ENCODE data around the gene TMEM255B.

Gene TMEM255B

DNA sequence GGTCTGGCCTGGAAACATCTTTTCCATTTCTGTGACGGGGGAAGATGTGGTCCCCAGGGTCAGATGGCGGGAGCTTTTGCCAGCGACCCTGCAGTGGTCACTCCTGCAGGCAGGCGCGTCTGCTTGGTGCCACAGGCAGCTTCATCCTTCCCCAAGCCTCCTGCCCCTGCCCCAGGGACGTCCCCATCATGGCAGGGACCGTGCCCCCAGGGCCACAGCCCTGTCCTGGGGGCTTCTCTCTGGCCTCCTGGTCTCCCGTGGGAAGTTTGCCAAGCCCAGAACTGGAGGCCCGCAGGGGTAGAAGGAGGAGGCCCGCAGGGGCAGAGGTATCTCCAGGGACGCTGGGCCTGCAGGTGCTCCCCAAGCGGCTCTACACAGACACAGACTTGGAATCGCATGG is 47.5 kb downstream of the TMEM255B start:
- no peak for DNase-seq

DNA sequence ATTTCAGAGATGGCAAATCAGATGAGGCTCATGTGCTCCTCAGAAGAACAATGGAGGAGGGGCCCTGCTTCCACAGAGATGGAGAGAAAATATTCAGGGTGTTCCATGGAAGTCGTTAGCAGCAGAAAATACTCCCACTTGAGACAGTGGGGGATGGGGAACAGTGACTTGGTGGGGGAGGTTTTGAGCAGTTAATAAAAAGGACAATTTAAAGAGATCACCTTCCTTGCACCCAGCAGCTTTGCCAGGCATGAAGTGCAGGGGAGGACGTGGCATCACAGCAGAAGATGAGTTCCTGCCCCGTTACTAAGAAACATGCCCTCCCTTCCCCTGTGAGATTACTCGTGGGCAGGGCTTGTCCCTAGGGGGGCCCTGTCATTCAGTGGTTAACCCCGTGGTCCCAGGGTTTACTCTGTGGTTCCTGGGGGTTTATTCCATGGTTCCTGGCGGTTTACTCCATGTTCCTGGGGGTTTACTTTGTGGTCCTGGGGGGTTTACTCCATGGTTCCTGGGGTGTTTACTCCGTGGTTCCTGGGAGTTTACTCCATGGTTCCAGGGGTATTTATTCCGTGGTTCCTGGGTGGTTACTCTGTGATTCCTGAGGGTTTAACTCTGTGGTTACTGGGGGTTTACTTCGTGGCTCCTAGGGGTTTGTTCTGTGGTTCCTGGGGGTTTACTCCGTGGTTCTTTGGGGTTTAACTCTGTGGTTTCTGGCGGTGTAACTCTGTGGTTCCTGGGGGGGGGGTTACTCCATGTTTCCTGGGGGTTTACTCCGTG is 49.2 kb downstream of the TMEM255B start:
- DNase-seq = no peak

DNA sequence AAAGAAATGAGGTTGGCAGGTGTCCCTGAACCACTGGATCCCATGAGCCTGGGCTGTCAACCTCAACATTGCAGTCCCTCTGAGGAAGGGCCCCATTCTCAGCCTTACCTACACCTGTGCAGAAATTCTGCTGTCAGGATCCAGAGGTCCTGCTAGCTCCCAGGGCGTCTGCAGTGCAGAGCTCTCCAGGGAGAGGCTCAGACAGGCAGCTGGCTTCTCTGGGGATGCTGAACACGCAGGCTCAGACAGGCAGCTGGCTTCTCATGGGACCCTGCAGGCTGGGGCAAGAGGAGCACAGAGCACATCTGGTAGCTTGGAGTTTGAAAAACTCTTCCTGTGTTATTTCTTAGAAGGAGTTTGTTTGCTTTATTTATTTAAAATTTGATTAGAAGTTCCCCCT is 50.9 kb downstream of the TMEM255B start:
- DNase-seq = no peak

DNA sequence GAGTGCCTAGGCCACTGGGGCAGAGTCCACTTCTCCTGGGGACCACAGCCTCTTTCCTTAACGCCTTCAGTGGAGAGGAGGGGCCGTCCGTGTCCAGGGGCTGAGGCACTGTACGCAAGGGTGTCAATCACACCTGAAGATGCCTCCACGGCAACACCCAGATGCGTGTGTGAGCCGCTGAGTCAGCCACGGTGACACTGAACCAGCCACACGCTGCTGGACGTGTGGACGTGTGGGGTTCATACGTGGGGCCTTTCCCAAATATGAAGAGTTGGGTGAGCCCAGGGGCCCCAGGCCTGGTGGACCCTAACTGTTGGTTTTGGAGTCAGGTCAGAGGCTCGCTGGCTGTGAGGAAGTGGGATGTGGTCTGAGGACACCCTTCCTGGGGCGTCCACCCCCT is 51.6 kb downstream of the TMEM255B start:
- no peak for DNase-seq

DNA sequence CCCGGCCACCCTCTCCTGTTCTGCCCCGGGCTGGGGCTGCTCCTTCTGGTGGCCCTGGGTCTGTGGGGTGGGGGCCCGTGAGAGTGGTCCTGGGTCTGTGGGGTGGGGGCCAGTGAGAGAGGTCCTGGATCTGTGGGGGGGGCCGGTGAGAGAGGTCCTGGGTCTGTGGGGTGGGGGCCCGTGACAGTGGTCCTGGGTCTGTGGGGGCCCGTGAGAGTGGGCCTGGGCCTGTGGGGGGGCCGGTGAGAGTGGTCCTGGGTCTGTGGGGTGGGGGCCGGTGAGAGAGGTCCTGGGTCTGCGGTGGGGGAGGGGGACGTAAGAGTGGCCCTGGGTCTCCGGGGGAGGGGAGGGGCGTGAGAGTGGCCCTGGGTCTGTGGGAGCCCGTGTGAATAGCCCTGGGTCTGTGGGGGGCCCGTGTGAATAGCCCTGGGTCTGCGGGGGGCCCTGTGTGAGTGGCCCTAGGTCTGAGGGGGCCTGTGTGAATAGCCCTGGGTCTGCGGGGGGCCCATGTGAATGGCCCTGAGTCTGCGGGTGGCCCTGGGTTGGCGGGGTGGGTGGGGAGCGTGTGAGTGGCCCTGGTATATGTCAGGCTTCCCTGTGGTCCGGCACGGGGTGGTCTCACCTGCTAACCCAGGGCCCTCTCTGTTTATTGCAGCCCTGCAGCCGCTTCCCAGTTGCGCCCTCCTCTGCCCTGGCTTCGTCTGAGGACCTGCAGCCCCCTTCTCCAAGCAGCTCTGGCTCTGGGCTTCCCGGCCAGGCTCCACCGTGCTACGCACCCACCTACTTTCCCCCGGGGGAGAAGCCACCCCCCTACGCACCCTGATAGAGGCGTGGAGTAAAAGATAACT is 52.3 kb downstream of the TMEM255B start:
- DNase-seq = no peak

DNA sequence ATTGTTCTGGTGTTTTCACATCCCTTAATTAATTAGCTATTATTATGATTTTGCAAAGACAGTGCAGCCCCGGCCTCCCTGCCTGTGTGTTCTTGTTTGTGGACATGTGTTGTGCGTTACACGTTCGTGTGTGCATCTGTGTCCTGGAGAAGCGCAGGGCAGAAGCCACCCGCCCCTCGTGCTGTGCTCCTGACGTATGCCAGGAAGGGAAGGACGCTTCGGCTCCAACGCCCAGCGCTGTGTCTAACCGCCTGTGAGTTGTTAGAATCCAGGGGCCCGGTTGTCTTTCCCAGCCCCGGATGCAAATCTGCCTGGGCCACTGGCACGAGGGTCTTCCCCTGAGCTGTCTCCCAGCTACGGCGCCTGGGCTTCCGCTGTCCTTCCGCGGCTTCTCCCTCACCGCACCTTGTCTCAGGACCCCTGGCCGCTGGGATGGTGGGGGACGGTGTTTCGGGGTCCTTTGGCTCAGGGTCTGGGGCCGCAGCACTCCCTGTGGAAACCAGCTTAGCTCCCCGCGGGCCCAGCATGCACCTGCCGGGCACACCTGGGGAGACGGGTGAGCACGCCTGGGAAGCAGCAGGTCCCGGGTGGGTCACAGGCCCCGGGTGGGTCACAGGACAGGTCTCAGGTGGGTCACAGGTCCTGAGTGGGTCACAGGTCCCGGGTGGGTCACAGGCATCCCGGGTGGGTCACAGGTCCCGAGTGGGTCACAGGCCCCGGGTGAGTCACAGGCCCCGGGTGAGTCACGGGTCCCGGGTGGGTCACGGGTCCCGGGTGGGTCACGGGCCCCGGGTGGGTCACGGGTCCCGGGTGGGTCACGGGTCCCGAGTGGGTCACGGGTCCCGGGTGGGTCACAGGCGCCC is 53.4 kb downstream of the TMEM255B start:
- DNase-seq = no peak

DNA sequence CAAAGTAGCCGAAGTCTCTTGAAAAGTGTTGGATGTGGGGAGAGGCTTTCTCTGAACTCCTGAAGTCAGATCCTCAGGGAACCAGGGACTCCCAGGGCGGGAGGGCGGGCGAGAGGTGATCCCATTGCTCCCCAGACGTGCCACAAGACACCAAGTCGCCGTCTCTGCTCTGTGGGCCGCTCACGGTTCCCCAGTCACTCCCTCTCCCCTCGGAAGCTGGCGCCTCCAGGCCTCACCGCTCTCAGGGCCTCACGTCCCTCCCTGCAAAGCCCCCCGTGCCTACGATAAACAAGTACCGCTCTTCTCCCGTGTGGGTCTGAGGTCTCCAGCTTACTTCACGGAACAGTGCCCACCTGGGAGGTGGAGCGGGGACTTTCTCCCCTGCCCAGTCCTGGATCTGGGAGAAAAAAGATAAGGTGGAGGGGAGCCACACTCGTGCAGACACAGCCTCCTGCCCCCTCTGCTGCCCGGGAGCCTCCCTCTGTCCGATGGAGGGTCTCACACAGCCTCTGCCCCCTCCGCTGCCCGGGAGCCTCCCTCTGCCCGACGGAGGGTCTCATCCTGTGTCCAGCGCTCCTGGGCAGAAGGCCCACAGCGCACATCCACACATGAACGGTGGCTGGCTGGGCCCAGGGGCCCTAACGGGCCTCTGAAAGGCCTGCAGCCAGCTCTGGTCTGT is 54.2 kb downstream of the TMEM255B start:
- no peak for DNase-seq

DNA sequence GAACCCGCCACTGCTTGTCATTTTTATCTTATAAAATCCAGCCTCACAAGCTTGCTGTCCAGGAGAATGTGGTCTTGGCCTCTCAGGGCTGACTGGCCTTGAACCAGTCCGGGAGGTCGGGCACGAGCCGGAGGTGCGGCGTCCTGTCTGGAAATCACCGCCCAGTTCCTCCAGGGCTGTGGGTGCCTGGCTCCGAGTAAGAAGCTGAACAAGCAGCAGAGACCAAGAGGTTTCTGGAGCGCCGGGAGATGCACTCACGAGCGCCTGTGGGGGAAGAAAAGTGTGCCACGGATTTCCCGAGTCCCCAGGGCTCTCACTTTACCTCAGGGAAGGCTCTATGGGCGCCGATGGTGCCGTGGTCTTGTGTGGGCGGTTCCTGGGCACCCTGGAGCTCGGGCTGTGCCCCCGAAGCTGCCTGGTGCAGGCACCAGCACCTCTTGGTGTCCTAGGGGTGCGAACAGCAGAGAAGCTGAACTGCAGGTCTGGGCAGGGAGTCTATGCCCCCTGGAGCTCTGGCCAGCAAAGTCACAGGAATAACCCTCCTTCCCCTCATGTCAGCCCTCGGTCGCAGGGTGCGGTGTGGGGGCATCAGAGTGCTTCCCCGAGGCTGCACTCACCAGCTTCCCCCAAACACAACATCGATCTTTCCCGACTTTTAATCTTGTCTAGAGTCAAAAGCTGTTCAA is 54.9 kb downstream of the TMEM255B start:
- no peak for DNase-seq

DNA sequence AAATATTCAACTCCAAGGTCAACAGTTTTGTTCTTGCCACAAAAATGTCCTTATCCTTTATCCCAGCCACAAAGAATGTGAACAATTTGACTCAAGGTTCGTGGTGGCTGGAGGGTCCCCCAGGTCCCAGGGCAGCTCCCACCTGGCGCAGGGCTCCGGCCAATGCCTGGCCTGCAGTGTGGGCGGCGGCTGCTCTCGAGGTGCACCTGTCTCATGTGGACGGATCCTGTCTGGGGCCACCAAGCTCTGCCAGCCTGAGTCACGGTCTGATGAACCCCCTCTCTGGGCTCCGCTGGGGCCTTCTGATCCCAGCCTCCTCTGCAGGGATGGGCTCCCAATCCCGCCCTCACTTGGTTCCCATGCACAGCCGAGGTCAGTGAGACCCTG is 55.4 kb downstream of the TMEM255B start:
- DNase-seq = no peak

DNA sequence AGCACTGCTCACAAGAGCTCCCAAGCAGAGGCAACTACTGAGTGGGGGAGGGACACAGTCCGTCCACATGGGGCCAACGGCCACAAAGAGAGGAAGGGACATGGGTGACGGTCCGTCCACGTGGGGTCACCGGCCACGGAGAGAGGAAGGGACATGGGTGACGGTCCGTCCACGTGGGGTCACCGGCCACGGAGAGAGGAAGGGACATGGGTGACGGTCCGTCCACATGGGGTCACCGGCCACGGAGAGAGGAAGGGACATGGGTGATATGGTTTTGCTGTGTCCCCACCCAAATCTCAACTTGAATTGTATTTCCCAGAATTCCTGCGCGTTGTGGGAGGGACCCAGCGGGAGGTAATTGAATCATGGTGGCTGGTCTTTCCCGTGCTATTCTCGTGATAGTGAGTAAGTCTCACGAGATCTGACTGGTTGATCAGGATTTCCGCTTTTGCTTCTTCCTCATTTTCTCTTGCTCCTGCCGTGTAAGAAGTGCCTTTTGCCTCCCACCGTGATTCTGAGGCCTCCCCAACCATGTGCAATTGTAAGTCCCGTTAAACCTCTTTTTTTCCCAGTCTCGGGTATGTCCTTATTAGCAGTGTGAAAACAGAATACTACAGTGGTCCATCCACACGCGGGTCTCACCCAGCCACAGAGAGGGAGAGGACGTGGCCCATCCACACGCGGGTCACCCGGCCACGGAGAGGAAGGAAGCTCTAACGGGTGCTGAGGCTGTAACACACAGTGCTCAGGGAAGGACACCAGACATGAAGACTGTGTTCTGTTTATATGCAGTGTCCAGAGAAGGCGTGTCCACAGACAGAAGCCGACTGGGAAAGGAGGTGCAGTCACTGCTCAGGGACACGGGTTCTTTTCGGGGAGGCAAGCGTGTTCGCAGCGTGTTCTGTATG is 56.4 kb downstream of the TMEM255B start:
- peak; percentile 91 for DNase-seq

DNA sequence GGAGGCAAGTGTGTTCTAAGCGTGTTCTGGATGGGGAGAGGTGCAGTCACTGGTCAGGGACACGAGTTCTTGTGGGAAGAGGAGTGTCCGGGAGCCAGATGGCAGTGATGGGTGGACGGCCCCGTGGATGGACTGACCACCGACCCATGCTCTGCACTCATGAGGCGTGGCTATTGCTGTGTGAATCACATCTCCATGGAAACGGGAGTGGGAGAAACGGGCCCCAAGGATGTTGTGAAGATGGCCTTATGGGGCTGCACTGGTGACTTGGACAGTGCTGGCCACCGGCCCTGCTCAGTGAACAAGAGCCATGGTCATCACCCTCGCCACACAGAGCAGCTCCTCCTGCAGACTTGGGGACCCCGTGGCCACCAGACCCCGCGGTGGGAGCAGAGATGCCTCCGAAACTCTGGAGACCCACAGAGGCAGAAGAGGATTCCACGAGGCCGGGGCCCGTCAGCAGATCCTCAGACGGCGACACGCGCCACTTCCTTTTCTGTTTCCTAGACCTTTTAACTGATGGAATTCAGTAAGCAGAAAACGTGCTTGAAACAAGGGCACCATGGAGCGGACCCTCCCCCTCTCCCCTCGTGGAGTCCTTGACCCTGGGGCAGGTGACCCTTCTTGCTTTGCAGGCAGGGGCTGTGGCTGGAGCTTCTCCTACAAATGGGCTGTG is 57.4 kb downstream of the TMEM255B start:
- no peak for DNase-seq

DNA sequence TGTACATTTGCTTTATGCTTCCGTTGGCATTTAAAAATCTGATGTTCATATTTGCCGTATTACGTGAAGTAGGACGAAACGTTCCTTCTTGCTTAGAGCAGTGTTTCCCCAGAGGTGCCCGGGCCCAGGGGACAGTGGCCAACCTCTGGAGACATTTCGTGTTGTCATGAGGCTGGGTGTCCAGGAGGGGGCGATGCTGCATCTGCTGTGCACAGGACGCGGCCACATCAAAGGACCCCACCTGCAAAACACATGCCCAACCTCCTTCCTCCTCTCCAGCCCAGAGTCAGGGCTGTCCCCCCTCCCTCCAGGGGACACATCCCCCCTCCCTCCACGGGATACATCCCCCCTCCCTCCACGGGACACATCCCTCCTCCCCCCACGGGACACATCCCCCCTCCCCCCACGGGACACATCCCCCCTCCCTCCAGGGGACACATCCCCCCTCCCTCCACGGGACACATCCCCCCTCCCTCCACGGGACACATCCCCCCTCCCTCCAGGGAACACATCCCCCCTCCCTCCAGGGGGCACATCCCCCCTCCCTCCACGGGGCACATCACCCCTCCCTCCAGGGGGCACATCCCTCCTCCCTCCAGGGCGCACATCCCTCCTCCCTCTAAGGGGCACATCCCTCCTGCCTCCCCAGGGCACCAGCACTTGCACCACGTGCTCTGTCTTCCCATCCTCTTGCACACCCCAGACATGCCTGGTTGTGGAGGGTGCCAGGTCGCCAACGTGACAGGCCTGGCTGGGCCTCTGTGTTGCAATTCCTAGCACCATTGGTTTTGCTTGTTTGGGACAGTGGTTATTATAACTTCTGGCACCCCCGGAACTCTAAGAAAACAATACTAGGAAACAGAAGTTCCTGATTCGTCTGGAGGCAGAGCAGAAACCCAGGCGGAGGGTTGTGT is 58.2 kb downstream of the TMEM255B start:
- peak; percentile 3 for DNase-seq

DNA sequence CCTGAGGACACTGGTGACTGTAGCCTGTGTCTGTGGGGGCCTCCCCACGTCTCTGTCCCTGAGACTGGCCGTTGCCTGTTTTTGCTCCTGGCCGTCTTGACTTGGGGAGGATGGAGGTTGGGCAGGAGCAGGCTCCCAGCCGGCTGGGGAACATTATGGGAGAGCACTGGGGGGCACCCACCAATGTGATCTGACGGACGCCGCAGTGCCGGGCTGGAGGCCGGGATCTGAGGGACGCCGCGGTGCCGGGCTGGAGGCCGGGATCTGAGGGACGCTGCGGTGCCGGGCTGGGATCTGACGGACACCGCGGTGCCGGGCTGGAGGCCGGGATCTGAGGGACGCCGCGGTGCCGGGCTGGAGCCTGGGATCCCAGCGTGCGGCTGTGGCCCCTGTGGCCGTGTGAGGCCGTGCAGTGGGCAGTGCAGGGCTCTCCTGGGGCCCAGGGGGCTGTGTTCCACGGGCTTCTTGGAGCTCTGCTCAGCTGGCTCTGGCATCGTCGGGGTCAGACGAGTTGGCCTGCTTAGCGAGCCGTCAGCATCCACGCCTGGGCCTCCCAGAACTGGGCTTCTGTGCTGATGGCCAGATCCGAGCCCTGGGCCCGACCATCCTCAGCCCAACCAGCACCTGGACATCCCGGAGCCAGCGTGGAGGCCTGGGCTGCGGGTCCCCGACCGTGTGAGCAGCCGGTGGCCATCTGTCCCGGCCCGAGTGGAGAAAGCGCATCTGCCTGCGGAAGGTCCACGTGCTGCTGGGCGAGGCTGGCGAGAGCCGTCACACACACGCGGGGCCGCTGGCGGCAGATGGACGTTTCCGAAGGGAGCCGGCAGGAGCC is 59.0 kb downstream of the TMEM255B start:
- DNase-seq = no peak

DNA sequence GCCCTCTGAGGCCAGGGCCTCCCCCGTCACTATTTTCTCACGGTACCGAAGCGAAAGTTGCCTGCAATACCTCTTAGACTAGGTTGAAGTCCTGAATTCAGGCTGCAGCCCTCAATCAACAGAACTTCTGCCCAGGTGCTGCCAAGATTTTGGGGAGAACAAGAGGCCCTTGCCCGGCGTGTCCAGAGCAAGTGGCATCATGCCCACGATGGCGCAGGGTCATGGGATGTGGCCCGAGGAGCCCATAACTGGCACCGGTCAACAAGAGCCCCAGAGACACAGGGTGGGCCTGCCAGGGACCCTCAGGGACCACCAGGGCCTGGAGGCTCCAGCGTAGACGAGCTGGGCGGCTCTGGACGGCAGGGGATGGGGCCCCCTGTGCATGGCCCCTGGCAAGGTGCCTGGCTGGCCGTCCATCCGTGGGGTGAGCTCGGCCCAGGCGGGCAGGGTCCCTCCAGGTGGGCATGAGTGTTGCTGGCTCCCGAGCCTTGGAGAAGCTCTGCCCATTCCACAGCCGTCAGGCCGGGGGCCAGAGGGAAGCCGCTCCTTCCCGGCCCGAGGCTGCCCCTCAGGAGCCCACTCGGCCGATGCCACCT is 59.8 kb downstream of the TMEM255B start:
- no peak for DNase-seq

DNA sequence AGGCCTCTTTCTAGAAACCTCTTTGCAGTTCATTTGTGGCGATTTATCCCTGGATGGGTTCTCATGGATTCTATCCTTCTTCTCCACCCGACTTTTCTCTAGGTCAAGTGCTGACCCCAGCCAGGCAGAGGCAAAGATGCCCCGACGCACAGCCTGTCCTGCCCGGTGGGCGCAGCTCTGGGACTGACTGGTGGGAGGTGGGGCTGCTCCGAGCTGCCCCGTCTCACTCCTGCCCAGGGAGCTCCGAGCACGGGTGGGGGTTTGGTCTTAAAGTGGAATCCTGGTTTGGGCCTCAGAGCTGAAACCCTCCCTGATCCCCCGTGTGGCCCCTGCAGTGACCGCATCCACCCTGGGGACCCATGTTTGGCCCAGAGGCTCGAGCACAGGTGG is 60.3 kb downstream of the TMEM255B start:
- DNase-seq = no peak

DNA sequence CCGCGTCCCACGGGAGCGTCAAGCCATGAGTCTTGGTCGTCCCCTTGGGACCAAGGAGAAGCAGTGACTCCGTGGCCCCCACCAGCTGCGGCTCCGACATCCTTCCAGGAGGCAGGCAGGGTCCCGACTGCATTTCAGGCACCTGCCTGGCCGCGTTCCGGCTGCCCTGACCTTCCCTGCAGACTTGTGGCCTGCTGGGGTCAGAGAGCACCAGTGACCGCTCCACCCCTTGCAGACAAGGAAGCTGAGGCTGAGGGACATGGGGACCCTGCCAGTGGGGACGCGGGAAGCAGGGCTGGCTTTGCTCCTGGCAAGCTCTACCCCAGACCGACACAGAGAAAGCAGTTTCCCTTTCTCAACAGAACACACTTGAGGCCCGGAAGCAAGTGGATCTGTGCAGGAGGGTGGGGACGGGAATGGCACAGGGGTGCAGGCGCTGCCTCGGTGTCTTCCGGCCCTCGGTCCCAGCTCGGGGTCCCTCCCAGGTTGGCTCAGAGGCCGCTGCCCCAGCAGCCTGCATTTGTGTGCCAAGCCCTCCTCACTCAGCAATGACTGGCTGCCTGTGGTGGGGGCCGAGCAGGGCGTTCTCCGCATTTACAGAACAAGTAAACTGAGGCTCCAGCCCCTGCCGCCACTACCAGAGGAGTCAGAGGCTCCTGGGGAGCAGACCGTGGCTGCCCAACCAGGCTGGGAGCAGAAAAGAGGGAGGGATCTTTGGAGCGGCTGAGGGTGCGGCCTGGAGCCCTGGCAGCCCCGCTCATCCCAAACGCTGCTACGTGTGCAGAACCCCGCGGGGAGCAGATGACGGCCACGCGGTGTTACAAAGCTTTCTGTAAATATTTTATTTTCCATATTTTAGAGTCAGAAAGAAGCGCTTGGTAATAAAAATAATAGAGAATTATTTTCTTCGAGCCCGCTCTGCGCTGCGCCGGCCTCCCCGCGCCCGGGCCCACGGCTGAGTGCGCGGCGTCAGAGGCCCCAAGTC is 61.0 kb downstream of the TMEM255B start:
- DNase-seq = no peak

Measured in OCI-M1 (cell line).